ENCODE results near the gene TMEM200A. TPM values are rescaled to one million over a fixed set of nuclear protein-coding genes. Genes with fewer than 3 reads are reported as not detected.

The TMEM200A gene
- total RNA-seq, 1 experiment from 2014 or later, result 0.10 TPM

- no peaks in the 10 kb centered on the region for H3K9me3 ChIP-seq (ENCODE audit: control insufficient read depth, insufficient read depth, low read depth, low read length)
- H3K27me3 ChIP-seq (ENCODE audit: control insufficient read depth, insufficient read depth, low read length), result no peaks in the 10 kb centered on the region
- no peaks in the 10 kb centered on the region for H3K4me1 ChIP-seq (ENCODE audit: control insufficient read depth, insufficient read depth, low read length)
- H3K27ac ChIP-seq (ENCODE audit: low read length), result no peak overlapping the region
- BruUV-seq (replicated peaks), result no TSS peak
- ChIA-PET CTCF (no interaction called here), POLR2A (no interaction called here)
- intact Hi-C loops (cut with micrococcal nuclease; ENCODE audit: unreplicated experiment), result no loop called here
- no peak for DNase-seq (ENCODE audit: low read depth, low spot score)
- in situ Hi-C loops (cut with HindIII; ENCODE audit: low pct_unique_long_range_greater_than_20kb, low sequenced_read_pairs), result no loop called here
- H3K4me3 ChIP-seq (ENCODE audit: low read depth in 2 of 2, low read length in 2 of 2), result no peak overlapping the region
- no peak for ATAC-seq
- H3K36me3 ChIP-seq (ENCODE audit: control insufficient read depth, insufficient read depth, low read length), result no peaks in the 10 kb centered on the region
- TF ChIP-seq POLR2AphosphoS5 (IDR thresholded peaks at IDR 0.05; ENCODE audit: low read depth, low read length), result no peak
Measured at GRCh38 chr6:130485870-130486269, 120.1 kb downstream of the TMEM200A start.

- Histone ChIP-seq H3K4me3 (ENCODE audit: low read depth in 2 of 2, low read length in 2 of 2) (no peak overlapping the region), H3K27me3 (ENCODE audit: control insufficient read depth, insufficient read depth, low read length) (no peaks in the 10 kb centered on the region), H3K27ac (ENCODE audit: low read length) (no peak overlapping the region), H3K4me1 (ENCODE audit: control insufficient read depth, insufficient read depth, low read length) (no peaks in the 10 kb centered on the region), H3K9me3 (ENCODE audit: control insufficient read depth, insufficient read depth, low read depth, low read length) (no peaks in the 10 kb centered on the region), H3K36me3 (ENCODE audit: control insufficient read depth, insufficient read depth, low read length) (no peaks in the 10 kb centered on the region)
- CTCF ChIA-PET, result no interaction called here
- ATAC-seq (no peak), DNase-seq (ENCODE audit: low read depth, low spot score) (no peak)
- in situ Hi-C loops (cut with HindIII; ENCODE audit: low pct_unique_long_range_greater_than_20kb, low sequenced_read_pairs), result no loop called here
- TF ChIP-seq REST (IDR thresholded peaks at IDR 0.05; ENCODE audit: insufficient read depth in 1 of 2, low read depth in 2 of 2, low read length in 1 of 2), result no peak
- TF ChIP-seq POLR2AphosphoS5 (IDR thresholded peaks at IDR 0.05; ENCODE audit: low read depth, low read length), result no peak
- no peak for TF ChIP-seq CTCF (IDR thresholded peaks at IDR 0.05)
- TF ChIP-seq TCF7L2 (IDR thresholded peaks at IDR 0.05; ENCODE audit: low read depth, low read length), result no peak
- no peak for TF ChIP-seq SIN3A (IDR thresholded peaks at IDR 0.05; ENCODE audit: borderline replicate concordance, insufficient read depth, low read depth, low read length)
- POLR2A ChIA-PET, result no interaction called here
- intact Hi-C loops (cut with micrococcal nuclease; ENCODE audit: unreplicated experiment), result no loop called here
- no TSS peak for BruUV-seq (replicated peaks)
Measured at GRCh38 chr6:130486417-130486816, 120.6 kb downstream of the TMEM200A start.

GRCh38 chr6:130489514-130489913 is 123.7 kb downstream of the TMEM200A start:
- CTCF ChIA-PET, result no interaction called here
- POLR2A ChIA-PET, result no interaction called here
- ATAC-seq, result no peak

More at GRCh38 chr6:130489514-130489913, 123.7 kb downstream of the TMEM200A start:
- H3K36me3 ChIP-seq (ENCODE audit: control insufficient read depth, insufficient read depth, low read length), result no peaks in the 10 kb centered on the region
- no peaks in the 10 kb centered on the region for H3K4me1 ChIP-seq (ENCODE audit: control insufficient read depth, insufficient read depth, low read length)
- H3K4me3 ChIP-seq (ENCODE audit: low read depth in 2 of 2, low read length in 2 of 2), result no peak overlapping the region
- H3K9me3 ChIP-seq (ENCODE audit: control insufficient read depth, insufficient read depth, low read depth, low read length), result no peaks in the 10 kb centered on the region
- no peak for DNase-seq (ENCODE audit: low read depth, low spot score)
- no peaks in the 10 kb centered on the region for H3K27me3 ChIP-seq (ENCODE audit: control insufficient read depth, insufficient read depth, low read length)
- in situ Hi-C loops (cut with HindIII; ENCODE audit: low pct_unique_long_range_greater_than_20kb, low sequenced_read_pairs) (no loop called here), intact Hi-C loops (cut with micrococcal nuclease; ENCODE audit: unreplicated experiment) (no loop called here)
- H3K27ac ChIP-seq (ENCODE audit: low read length), result no peak overlapping the region
- no peak for TF ChIP-seq POLR2AphosphoS5 (IDR thresholded peaks at IDR 0.05; ENCODE audit: low read depth, low read length)
- TF ChIP-seq SIN3A (IDR thresholded peaks at IDR 0.05; ENCODE audit: borderline replicate concordance, insufficient read depth, low read depth, low read length), result no peak
- TF ChIP-seq TCF7L2 (IDR thresholded peaks at IDR 0.05; ENCODE audit: low read depth, low read length), result no peak
- TF ChIP-seq CTCF (IDR thresholded peaks at IDR 0.05), result no peak
- no peak for TF ChIP-seq REST (IDR thresholded peaks at IDR 0.05; ENCODE audit: insufficient read depth in 1 of 2, low read depth in 2 of 2, low read length in 1 of 2)
- no TSS peak for BruUV-seq (replicated peaks)

Data from Panc1 (cell line).